Activated T-cell treated with anti-CD3 and anti-CD28 coated beads, Interleukin-2, amount 50 U/mL, for 24 hours (primary cell): ENCODE results near the gene RBMXL2.

Experiments
- DNase-seq: peaks from one replicate; pipeline ENCODE4 v3.0.0-alpha.2; 2020
- H3K27ac Mint-ChIP-seq: 2 replicates; pipeline ENCODE4 v1.8.0; 2020; ENCODE audit warnings: mild to moderate bottlenecking, mixed read lengths
- H3K27me3 Mint-ChIP-seq: 2 replicates; pipeline ENCODE4 v1.8.0; 2020; ENCODE audit warnings: mixed read lengths
- H3K36me3 Mint-ChIP-seq: 2 replicates; pipeline ENCODE4 v1.8.0; 2020; ENCODE audit warnings: low read depth, mixed read lengths
- H3K4me1 Mint-ChIP-seq: 2 replicates; pipeline ENCODE4 v1.8.0; 2020; ENCODE audit warnings: low read depth, mixed read lengths
- H3K4me3 Mint-ChIP-seq: 2 replicates; pipeline ENCODE4 v1.8.0; 2020; ENCODE audit warnings: mild to moderate bottlenecking, moderate library complexity, mixed read lengths
- H3K9me3 Mint-ChIP-seq: 2 replicates; pipeline ENCODE4 v1.8.0; 2020; ENCODE audit warnings: mixed read lengths

The RBMXL2 gene

DNA sequence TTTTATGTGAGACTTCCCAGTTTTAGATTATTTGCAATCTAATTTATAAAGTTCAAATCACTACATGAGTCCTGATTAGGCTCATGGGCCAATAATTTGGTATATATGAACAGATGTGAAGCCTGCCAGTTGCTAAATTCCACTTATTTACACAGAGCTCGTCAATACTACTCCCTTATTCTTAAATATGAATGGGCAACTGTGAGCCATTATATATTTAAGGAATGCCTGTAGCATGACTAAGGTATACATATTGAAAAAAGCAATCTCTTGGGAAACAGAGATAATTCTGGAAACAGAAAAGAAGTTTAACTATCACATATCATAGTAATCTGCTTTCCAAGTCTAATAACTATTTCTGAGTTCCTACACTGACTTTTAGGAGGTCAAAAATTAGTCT is 27.0 kb downstream of the RBMXL2 start:
- no peaks in the 10 kb centered on the region for H3K9me3 Mint-ChIP-seq
- H3K4me3 Mint-ChIP-seq = no peak overlapping the region
- DNase-seq = no peak

DNA sequence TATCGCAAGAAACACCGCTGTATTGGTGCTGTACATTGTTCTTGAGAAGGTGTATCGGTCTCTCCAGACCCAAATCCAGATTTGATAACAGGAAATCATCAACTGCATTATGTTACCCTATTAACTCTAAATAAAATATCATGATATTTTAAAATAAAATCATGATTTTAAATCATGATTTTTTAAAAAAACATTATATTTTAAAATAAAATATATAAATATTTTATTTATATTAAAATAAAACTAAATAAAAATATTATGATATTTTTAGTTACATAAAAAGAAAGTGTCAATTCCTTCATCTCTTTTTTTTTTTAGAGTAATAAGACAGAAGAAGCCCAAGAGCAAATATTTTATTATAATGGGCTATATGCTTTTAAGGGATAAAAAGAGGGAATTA is 27.6 kb downstream of the RBMXL2 start:
- H3K9me3 Mint-ChIP-seq = no peaks in the 10 kb centered on the region
- DNase-seq = no peak
- H3K36me3 Mint-ChIP-seq = no peaks in the 10 kb centered on the region
- H3K4me3 Mint-ChIP-seq = no peak overlapping the region
- no peaks in the 10 kb centered on the region for H3K4me1 Mint-ChIP-seq
- no peak overlapping the region for H3K27ac Mint-ChIP-seq
- H3K27me3 Mint-ChIP-seq = peaks cover 16% of the 10 kb centered on the region

More for the DNA sequence above, 27.0 kb downstream of the RBMXL2 start:
- Mint-ChIP-seq H3K4me1 (no peaks in the 10 kb centered on the region), H3K27me3 (peaks cover 16% of the 10 kb centered on the region), H3K27ac (no peak overlapping the region), H3K36me3 (no peaks in the 10 kb centered on the region)

- Mint-ChIP-seq H3K9me3 (no peaks in the 10 kb centered on the region), H3K36me3 (no peaks in the 10 kb centered on the region), H3K4me1 (no peaks in the 10 kb centered on the region), H3K4me3 (no peak overlapping the region), H3K27ac (no peak overlapping the region), H3K27me3 (peaks cover 17% of the 10 kb centered on the region)
- no peak for DNase-seq
These were observed 49.3 kb downstream of the RBMXL2 start for GRCh38 chr11:7138051-7138450.
